CD4-positive, alpha-beta T cell treated with Interleukin-17A for 1 hour (primary cell): ENCODE measurements around the gene TPM1.

Source experiments
- DNase-seq: peaks from one replicate; pipeline ENCODE4 v3.0.0-alpha.2; 2020

TPM1 gene

GRCh38 chr15:63059075-63059474 is 16.5 kb downstream of the TPM1 start:
- no peak for DNase-seq

GRCh38 chr15:63059573-63060216 is 17.1 kb downstream of the TPM1 start:
- no peak for DNase-seq

GRCh38 chr15:63060699-63061098 is 18.2 kb downstream of the TPM1 start:
- no peak for DNase-seq

- no peak for DNase-seq
These were observed 19.4 kb downstream of the TPM1 start for GRCh38 chr15:63061975-63062374.

GRCh38 chr15:63063164-63063756 is 20.7 kb downstream of the TPM1 start:
- no peak for DNase-seq

- DNase-seq, result no peak
These were observed 21.4 kb downstream of the TPM1 start for GRCh38 chr15:63063877-63064409.

- DNase-seq, result no peak
These were observed 23.0 kb downstream of the TPM1 start for GRCh38 chr15:63065262-63066221.

- no peak for DNase-seq
These were observed 23.7 kb downstream of the TPM1 start for GRCh38 chr15:63066272-63066671.

- DNase-seq, result no peak
These were observed 24.8 kb downstream of the TPM1 start for GRCh38 chr15:63067306-63067705.

- no peak for DNase-seq
These were observed 25.6 kb downstream of the TPM1 start for GRCh38 chr15:63067976-63068743.

- no peak for DNase-seq
These were observed 27.1 kb downstream of the TPM1 start for GRCh38 chr15:63069616-63070090.

- no peak for DNase-seq
These were observed 28.2 kb downstream of the TPM1 start for GRCh38 chr15:63070681-63071129.

- DNase-seq, result no peak
These were observed 28.9 kb downstream of the TPM1 start for GRCh38 chr15:63071288-63071909.

- no peak for DNase-seq
These were observed 29.6 kb downstream of the TPM1 start for GRCh38 chr15:63072023-63072650.

- no peak for DNase-seq
These were observed 30.3 kb downstream of the TPM1 start for GRCh38 chr15:63072809-63073277.

- no peak for DNase-seq
These were observed 31.1 kb downstream of the TPM1 start for GRCh38 chr15:63073497-63074172.

- DNase-seq, result no peak
These were observed 32.8 kb downstream of the TPM1 start for GRCh38 chr15:63075015-63075983.

- DNase-seq, result no peak
These were observed 33.6 kb downstream of the TPM1 start for GRCh38 chr15:63075984-63076713.

GRCh38 chr15:63076714-63077046 is 34.1 kb downstream of the TPM1 start:
- DNase-seq, result no peak
